GM10248 (cell line): ENCODE measurements around the gene TTYH3.
"Not testable (repeated sequence)": the region's sequence is repeated elsewhere in the genome, so short reads cannot be mapped to it uniquely, and the experiment has no call there.

Experiments
- CTCF ChIA-PET: fragments of 300-600 bp; sonication (Branson Sonifier 250); formaldehyde crosslinking; extraction: SDS; loops from one replicate; lab custom pipeline; 2021; ENCODE audit warnings: antibody characterized with exemption; lab: Yijun Ruan, JAX
- POLR2A ChIA-PET: fragments of 350-650 bp; sonication (Branson Sonifier 250); formaldehyde crosslinking; extraction: SDS; loops from one replicate; lab custom pipeline; 2020; ENCODE audit warnings: antibody characterized with exemption; lab: Yijun Ruan, JAX
- DNase-seq: peaks from one replicate; pipeline ENCODE4 v3.0.0; 2012; ENCODE audit errors: extremely low spot score
- CTCF ChIP-seq: IDR thresholded peaks from 2 replicates; pipeline ENCODE4 v1.5.1; 2012; ENCODE audit warnings: mild to moderate bottlenecking, low read depth; ENCODE audit errors: extremely low read depth, missing control alignments, control extremely low read depth

TTYH3 gene

DNA sequence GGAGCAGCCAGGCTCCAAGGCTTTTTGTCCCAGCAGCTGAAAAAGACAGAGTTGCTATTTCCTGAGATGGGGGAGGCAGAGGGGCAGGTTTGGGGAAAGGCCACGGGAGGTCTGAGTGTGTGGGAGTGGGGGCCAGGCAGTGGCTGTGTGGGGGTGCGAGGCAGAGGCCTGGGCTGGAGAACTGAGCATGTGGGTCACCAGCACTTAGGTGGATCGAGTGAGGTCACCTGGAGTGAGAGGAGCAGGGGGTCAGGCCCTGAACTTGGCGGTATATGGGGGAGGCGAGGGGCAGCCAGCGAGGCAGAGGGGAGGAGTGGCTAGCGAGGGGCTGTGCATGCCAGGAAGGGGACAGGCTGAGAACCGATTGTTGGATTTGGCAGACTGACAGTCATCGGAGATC is 44.7 kb upstream of the TTYH3 start:
- CTCF ChIA-PET: interaction anchor here (1.4 to 1.6 kb wide), 2 partner anchors 12 to 19 kb away, joined by 3 to 4 read pairs; no protein-coding TSS in a partner anchor
- no peak for DNase-seq
- TF ChIP-seq CTCF: no peak
- POLR2A ChIA-PET: no interaction called here

- no peak for DNase-seq
- POLR2A ChIA-PET: no interaction called here
- TF ChIP-seq CTCF: no peak
- CTCF ChIA-PET: no interaction called here
Observed at GRCh38 chr7:2587778-2588177, 44.0 kb upstream of the TTYH3 start.

- no peak for DNase-seq
- POLR2A ChIA-PET: no interaction called here
- TF ChIP-seq CTCF: no peak
- CTCF ChIA-PET: no interaction called here
Observed at GRCh38 chr7:2589341-2589740, 42.4 kb upstream of the TTYH3 start.

- POLR2A ChIA-PET, DNase-seq: not testable (repeated sequence)
- CTCF ChIA-PET: interaction anchor here (0.7 kb wide), 1 partner anchor 19 kb away, joined by 3 read pairs; no protein-coding TSS in a partner anchor
Observed at GRCh38 chr7:2589941-2590340, 41.8 kb upstream of the TTYH3 start.

DNA sequence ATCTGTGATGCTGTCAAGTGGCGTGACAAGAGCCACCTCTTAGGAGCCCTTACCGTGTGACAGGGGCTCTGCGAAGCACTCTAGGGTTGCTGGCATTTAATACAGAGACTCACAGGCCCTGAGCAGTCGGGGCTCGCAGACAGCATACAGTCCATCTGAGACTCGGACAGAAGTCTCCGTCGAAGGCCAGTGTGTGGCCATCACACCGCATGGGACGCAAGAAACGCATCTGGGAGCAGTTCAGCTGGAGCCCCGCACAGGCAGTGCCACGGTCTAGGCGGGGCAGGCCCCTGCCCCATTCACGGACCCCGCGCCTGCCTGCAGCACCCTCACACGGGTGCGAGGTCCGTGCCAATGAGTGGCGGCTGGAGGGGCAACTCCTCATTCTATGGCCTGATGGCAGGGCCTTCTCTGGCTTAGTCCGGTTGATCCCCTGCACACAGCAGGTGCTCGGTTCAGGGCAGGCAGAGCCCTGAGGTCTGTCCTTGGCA is 39.4 kb upstream of the TTYH3 start:
- TF ChIP-seq CTCF: no peak
- CTCF ChIA-PET: interaction anchor here (0.8 kb wide), 1 partner anchor 20 kb away, joined by 3 read pairs; no protein-coding TSS in a partner anchor
- POLR2A ChIA-PET: no interaction called here
- DNase-seq: no peak

GRCh38 chr7:2593036-2593727 is 38.6 kb upstream of the TTYH3 start:
- no peak for DNase-seq
- ChIA-PET POLR2A (no interaction called here), CTCF (no interaction called here)
- TF ChIP-seq CTCF: no peak

DNA sequence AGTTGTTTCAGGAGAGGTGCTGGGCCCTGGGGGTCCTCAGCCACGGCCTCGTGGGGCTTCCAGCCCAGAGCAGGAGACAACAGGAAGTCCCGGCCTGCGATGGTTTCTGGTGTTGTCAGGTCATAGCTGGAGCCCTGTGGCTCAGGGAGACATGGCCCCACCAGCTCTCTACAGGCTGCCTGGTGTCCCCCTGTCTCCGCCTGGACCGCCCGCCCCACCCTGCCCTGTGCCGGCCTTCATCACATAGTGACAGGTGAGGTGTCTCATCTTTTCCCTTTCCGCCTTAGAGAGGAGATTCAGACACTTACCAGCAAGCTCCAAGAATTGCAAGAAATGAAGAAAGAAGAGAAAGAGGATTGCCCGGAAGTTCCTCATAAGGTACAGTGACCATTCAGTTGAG is 37.2 kb upstream of the TTYH3 start:
- CTCF ChIA-PET: no interaction called here
- POLR2A ChIA-PET: no interaction called here
- DNase-seq: no peak
- no peak for TF ChIP-seq CTCF
